Measurements from ENCODE around the gene CHD2.

The CHD2 gene

DNA sequence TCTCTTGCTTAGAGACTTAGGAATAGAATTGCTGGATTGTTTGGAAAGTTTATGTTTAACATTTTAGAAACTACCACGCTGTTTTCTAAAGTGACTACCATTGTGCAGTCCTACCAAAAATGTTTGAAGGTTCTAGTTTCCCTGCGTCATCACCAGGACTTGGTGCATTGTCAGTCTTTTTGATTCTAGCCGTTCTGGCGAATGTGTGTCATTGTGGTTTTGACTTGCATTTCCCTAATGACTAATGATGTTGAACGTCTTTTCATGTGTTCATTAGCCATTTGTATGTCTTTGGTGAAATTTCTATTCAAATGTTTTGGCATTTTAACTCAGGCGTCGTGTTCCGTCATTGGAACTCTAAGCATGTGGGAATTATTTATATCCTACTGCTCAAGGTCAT is 58.0 kb downstream of the CHD2 start:
- ATAC-seq: no peak
- TF ChIP-seq, protein P1, sequence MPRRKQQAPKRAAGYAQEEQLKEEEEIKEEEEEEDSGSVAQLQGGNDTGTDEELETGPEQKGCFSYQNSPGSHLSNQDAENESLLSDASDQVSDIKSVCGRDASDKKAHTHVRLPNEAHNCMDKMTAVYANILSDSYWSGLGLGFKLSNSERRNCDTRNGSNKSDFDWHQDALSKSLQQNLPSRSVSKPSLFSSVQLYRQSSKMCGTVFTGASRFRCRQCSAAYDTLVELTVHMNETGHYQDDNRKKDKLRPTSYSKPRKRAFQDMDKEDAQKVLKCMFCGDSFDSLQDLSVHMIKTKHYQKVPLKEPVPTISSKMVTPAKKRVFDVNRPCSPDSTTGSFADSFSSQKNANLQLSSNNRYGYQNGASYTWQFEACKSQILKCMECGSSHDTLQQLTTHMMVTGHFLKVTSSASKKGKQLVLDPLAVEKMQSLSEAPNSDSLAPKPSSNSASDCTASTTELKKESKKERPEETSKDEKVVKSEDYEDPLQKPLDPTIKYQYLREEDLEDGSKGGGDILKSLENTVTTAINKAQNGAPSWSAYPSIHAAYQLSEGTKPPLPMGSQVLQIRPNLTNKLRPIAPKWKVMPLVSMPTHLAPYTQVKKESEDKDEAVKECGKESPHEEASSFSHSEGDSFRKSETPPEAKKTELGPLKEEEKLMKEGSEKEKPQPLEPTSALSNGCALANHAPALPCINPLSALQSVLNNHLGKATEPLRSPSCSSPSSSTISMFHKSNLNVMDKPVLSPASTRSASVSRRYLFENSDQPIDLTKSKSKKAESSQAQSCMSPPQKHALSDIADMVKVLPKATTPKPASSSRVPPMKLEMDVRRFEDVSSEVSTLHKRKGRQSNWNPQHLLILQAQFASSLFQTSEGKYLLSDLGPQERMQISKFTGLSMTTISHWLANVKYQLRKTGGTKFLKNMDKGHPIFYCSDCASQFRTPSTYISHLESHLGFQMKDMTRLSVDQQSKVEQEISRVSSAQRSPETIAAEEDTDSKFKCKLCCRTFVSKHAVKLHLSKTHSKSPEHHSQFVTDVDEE (CRISPR knock-in tag; IDR thresholded peaks at IDR 0.05): no peak
- TF ChIP-seq RARB (CRISPR knock-in tag; IDR thresholded peaks at IDR 0.05) (no peak), ZNF565 (CRISPR knock-in tag; conservative IDR thresholded peaks at IDR 0.05; ENCODE audit: low read depth) (no peak), ESRRG (CRISPR knock-in tag; IDR thresholded peaks at IDR 0.05) (no peak), ZFP3 (CRISPR knock-in tag; IDR thresholded peaks at IDR 0.05) (no peak), PPARA (CRISPR knock-in tag; IDR thresholded peaks at IDR 0.05; ENCODE audit: borderline replicate concordance) (no peak), GLIS3 (CRISPR knock-in tag; IDR thresholded peaks at IDR 0.05) (no peak), BACH2 (CRISPR knock-in tag; IDR thresholded peaks at IDR 0.05; ENCODE audit: borderline replicate concordance) (no peak), ISL1 (CRISPR knock-in tag; IDR thresholded peaks at IDR 0.05) (no peak), ZC3H10 (CRISPR knock-in tag; IDR thresholded peaks at IDR 0.05) (no peak)
- TF ChIP-seq, protein P2, sequence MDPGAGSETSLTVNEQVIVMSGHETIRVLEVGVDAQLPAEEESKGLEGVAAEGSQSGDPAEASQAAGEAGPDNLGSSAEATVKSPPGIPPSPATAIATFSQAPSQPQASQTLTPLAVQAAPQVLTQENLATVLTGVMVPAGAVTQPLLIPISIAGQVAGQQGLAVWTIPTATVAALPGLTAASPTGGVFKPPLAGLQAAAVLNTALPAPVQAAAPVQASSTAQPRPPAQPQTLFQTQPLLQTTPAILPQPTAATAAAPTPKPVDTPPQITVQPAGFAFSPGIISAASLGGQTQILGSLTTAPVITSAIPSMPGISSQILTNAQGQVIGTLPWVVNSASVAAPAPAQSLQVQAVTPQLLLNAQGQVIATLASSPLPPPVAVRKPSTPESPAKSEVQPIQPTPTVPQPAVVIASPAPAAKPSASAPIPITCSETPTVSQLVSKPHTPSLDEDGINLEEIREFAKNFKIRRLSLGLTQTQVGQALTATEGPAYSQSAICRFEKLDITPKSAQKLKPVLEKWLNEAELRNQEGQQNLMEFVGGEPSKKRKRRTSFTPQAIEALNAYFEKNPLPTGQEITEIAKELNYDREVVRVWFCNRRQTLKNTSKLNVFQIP (CRISPR knock-in tag; IDR thresholded peaks at IDR 0.05; ENCODE audit: borderline replicate concordance, low read depth): no peak
- TF ChIP-seq, protein P3, sequence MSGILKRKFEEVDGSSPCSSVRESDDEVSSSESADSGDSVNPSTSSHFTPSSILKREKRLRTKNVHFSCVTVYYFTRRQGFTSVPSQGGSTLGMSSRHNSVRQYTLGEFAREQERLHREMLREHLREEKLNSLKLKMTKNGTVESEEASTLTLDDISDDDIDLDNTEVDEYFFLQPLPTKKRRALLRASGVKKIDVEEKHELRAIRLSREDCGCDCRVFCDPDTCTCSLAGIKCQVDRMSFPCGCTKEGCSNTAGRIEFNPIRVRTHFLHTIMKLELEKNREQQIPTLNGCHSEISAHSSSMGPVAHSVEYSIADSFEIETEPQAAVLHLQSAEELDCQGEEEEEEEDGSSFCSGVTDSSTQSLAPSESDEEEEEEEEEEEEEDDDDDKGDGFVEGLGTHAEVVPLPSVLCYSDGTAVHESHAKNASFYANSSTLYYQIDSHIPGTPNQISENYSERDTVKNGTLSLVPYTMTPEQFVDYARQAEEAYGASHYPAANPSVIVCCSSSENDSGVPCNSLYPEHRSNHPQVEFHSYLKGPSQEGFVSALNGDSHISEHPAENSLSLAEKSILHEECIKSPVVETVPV (CRISPR knock-in tag; IDR thresholded peaks at IDR 0.05): no peak

DNA sequence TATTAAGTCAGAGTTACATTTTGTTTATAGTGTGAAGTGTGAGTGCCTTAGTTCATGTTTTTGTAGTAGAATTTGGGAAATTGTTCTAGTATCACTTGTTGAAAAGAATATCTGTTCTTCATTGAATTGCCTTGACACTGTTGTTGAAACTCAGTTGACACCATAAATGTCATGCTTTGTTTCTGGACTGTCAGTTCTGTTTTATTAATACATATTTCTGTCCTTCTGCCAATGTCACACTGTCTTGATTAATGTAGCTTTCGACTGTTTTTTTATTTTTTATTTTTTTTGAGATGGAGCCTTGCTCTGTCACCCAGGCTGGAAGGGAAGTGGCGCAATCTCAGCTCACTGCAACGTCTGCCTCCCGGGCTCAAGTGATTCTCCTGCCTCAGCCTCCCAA is 59.1 kb downstream of the CHD2 start:
- TF ChIP-seq ZNF8 (CRISPR knock-in tag; IDR thresholded peaks at IDR 0.05) (no peak), BACH2 (CRISPR knock-in tag; IDR thresholded peaks at IDR 0.05; ENCODE audit: borderline replicate concordance) (no peak), ZNF70 (CRISPR knock-in tag; IDR thresholded peaks at IDR 0.05) (no peak), ZC3H10 (CRISPR knock-in tag; IDR thresholded peaks at IDR 0.05) (no peak), RARB (CRISPR knock-in tag; IDR thresholded peaks at IDR 0.05) (no peak), TCF4 (CRISPR knock-in tag; IDR thresholded peaks at IDR 0.05; ENCODE audit: borderline replicate concordance) (no peak), GLIS3 (CRISPR knock-in tag; IDR thresholded peaks at IDR 0.05) (no peak), ZFP30 (CRISPR knock-in tag; IDR thresholded peaks at IDR 0.05) (no peak), TOX (CRISPR knock-in tag; IDR thresholded peaks at IDR 0.05; ENCODE audit: borderline replicate concordance) (no peak), ARNTL (CRISPR knock-in tag; IDR thresholded peaks at IDR 0.05; ENCODE audit: borderline replicate concordance, low read depth) (no peak), ISL1 (CRISPR knock-in tag; IDR thresholded peaks at IDR 0.05) (no peak), SNAI2 (CRISPR knock-in tag; IDR thresholded peaks at IDR 0.05) (no peak), OSR1 (CRISPR knock-in tag; IDR thresholded peaks at IDR 0.05) (no peak)
- TF ChIP-seq, protein P1 (CRISPR knock-in tag; IDR thresholded peaks at IDR 0.05): no peak
- TF ChIP-seq, protein P3 (CRISPR knock-in tag; IDR thresholded peaks at IDR 0.05): no peak
- no peak for ATAC-seq
